HG03108 (cell line): ENCODE measurements around the gene APRT.

Source experiments
- ATAC-seq: cut with Tn5 transposase; IDR thresholded peaks from one replicate; pipeline ENCODE4 v1.9.1; 2021; ENCODE audit warnings: moderate library complexity; ENCODE audit not compliant: unreplicated experiment

The APRT gene

DNA sequence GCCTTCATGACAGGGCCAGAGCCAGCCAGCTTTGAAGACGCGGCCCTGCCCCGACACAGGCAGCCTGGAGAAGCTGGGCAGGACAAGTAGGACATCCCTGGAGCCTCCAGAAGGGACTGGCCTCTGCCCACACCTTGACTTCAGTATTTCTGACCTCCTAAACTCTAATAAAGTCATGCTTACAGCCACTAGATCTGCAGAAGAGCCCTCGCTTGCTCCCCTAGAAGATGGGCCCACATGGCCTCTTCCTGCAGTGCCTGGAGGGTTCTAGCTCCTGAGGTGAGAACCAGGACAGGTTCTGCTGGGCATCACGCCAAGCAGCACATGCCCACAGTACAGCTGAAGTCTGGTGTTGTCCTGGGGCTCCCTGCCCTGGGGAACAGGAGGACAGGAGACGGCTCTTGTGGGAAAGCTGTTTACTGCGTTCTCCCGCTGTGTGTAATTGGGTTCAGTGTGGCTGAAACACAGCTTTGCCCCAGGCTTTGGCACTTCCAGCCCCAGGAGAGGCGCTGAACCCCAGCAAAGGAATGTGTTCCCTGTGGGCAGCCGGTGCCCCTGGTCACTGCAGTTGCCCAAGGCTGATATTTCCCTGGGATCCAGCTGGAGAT, 2.6 kb downstream of the APRT start:
- no peak for ATAC-seq

DNA sequence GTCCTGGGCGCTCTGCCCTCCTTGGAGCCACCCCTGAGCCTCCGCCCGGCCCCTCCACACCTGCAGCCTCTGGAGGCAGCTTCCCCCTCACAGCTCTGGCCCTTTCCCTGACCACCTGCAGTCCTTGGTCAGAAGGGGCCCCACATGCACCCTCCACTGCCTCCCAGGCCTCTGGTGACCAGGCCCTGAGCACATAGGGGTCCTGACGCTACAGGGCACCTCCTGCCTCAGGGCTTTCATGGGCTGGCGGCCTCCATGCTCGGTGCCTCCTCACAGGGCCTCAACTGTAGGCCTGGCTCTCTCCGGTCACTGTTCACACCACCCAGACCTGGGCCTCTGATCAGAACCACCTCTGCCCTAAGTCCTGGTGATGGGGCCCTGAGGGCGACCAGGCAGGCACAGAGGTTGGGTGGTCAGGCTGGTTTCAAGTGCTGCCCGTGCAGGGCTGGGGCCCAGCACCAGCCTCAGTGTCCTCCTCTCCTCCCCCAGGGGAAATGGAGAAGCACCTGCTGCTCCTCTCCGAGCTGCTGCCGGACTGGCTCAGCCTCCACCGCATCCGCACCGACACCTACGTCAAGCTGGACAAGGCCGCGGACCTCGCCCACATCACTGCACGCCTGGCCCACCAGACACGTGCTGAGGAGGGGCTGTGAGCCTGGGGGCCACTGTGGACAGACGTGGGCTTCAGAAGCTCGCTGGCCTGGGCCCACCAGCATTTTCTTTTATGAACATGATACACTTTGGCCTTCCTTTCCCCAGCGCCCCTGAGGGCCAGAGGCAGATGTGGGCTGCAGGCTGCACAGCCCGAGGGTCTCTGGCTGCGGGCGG, 3.9 kb downstream of the APRT start:
- ATAC-seq, result no peak

- ATAC-seq, result no peak
Measured at GRCh38 chr16:88807142-88807625, 4.5 kb downstream of the APRT start.

- no peak for ATAC-seq
Measured at GRCh38 chr16:88806491-88807111, 5.1 kb downstream of the APRT start.

- no peak for ATAC-seq
Measured at GRCh38 chr16:88805887-88806393, 5.8 kb downstream of the APRT start.

GRCh38 chr16:88805340-88805715, 6.4 kb downstream of the APRT start:
- no peak for ATAC-seq

DNA sequence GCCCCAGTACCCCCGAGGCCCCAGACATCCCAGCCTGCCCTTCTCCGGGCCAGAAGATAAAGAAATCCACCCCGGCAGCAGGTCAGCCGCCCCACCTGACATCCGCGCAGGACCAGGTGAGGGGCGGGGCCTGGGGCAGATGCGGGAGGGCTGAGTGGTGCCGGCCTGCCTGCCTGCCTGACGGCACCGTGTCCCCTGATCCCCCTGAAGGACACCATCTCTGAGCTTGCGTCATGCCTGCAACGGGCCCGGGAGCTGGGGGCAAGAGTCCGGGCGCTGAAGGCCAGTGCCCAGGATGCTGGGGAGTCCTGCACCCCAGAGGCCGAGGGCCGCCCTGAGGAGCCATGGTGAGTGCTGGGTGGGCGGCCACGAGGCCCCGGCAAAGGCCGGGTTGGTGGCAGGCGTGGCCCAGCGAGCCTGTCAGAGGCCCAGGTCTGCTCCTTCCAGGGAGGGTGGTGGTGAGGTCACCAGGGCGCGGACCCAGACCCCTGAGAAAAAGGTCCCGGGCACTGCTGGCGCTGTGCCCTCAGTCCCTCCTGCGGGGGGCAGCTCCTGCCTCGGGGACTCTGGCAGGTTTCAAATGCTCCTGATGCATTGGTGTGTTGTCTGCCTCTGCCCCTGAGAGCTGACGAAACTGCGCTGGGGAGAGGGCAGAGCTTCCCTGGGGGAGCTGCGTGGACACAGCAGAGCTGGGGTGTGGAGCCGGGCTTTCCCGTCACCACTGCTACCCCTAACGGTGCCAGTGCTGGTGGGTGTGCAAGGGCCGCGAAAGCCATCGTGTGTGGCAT, 7.0 kb downstream of the APRT start:
- no peak for ATAC-seq

DNA sequence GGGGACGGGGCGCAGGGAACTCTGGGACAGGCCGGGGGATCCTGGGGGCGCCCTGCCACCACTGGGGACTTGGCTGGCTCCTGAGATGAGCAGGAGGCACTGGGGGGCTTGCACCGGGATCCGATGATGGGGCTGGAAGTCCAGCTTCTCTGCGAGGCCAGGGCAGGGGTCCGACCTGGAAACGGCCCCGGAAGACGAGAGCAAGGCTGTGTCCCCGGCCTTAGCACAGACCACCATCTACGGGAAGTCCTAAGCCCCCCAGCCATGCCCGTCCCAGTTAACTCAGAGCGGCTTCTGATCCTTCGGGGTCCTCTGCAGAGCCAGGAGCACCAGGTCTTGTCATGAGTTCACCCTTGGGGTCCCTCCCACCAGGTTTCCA, 7.6 kb downstream of the APRT start:
- ATAC-seq, result no peak

GRCh38 chr16:88803264-88803987, 8.3 kb downstream of the APRT start, which contains the start of gene CDT1:
CDT1 (plus strand) TSS chr16:88803789; CDS start chr16:88803832, 43 bp downstream.
- peak; percentile 30 for ATAC-seq

- no peak for ATAC-seq
Measured at GRCh38 chr16:88800277-88800592, 11.5 kb downstream of the APRT start.

DNA sequence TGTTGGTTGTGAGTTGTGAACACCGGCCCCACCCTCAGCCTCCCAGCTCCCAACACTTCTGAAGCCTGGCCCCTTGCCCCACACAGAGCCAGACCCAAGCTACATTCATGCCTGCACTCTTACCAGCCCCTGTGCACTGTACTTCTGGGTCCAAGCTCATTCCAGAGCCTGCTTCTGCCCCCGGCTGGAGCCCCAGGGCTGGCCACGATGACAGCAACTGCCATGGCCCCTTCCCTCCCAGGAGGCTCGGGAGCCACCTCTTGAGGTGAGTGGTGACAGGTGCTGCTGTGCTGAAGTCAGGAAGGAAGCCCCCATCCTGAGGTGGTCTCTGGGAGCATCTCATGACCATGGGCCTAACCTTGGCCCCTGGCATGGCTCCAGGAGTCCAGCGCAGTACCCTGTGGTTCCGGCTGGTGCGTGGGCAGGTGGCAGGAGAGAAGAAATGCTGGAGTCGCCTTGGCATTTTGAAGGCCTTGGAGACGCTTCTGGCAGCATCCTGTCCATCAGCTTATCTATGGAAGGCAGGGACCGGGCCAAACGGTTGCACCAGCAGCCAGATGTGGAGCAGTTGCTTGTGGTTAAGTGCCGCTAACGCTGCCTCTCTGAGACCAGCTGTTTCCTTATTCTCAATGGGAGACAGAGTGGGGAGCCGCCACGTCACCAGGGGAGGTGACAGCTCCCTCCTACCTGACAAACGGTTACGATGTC, 12.0 kb downstream of the APRT start:
- no peak for ATAC-seq

DNA sequence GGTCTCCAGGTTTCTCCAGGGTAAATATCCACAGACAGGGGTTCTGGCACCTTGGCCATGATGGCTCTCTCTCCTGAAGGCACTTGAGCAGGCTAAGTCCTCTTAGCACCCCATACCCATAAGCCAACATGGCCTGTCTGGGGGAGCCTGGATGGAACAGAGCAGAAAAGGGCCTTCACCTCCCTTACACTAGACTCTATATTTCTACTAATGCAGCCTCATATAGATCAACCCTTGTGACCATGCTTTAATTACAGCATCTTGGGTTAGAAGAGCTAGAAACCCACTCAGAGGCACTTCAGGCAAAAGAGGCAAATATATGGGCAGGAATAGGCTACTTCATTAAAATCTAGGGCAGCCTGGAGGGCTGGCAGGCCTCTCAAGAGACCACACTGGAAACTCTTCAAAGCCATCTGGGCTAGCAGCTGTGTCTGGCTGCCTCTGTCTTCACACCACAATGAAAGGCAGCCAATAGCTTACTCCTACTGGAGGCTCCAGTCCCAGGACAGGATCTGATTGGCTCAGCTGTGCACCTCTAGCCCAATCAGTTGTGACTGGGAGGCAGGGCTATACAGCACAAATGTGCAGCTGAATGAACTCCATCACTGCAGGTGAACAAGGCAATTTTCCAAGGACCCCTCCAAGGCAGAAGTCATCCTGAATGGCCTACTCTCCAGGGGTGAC, 12.8 kb downstream of the APRT start:
- ATAC-seq, result no peak

DNA sequence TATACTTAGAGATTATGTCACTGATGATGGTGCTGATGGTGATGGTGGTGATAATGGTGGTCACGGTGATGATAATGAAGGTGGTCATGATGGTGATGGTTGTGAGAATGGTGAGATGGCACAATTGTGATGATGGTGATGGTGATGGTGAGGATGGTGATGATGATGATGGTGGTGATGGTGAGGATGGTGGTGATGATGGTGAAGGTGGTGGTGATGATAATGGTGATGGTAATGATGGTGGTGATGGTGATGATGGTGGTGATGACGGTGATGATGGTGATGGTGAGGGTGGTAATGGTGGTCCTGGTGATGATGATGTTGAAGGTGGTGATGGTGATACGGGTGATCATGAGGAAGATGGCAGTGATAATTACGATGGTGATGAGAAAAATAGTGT, 13.7 kb downstream of the APRT start:
- no peak for ATAC-seq

DNA sequence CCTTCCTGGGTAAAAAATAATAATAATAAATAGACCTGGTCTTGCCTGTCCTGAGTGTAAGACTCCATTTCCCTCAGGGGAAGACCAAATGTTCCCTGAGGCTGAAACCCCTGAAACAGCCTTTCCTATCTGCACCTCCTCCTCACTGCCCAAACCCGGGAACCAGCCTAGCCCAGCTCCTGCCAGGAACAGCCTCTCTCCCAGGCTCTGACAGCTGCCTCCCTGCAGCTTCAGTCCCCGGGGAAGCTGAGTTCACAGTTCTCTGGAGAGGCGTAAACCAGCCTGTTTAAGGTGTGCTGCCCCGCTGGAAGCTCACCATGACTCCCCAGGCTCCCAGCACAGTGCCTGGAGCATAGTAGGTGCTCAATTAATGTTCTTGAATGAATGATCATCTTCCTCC, 15.4 kb downstream of the APRT start:
- no peak for ATAC-seq

DNA sequence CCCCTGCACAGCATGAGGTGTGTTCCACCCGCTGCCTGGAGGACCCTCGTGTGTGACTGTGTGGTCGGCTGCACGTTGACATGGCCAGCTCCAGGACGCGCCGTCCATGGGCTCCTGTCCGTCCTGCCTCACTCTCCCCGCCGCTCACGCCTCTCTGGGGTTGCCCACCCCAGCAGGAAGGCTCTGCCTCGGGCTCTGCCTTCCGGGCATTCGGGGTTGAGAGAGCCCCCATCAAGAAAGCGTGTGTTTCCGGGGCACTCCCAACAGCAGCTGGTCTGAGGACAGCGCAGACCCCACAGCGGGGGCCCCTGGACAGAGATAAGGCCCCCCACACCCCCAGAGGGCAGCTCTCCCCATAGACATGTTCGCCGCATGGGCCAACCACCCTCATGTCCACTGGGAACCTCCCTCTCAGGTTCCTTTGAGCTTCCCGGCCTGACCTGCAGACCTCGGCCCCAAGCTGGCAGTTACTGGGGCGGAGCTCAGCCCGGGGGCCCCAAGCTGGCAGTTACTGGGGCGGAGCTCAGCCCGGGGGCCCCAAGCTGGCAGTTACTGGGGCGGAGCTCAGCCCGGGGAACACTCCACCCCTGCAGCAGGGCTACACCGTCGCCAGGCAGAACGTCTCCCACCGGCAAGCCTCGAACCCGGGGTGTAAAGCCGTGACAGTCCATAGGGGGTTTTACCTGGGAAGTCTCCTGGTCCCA, 18.3 kb downstream of the APRT start:
- no peak for ATAC-seq

DNA sequence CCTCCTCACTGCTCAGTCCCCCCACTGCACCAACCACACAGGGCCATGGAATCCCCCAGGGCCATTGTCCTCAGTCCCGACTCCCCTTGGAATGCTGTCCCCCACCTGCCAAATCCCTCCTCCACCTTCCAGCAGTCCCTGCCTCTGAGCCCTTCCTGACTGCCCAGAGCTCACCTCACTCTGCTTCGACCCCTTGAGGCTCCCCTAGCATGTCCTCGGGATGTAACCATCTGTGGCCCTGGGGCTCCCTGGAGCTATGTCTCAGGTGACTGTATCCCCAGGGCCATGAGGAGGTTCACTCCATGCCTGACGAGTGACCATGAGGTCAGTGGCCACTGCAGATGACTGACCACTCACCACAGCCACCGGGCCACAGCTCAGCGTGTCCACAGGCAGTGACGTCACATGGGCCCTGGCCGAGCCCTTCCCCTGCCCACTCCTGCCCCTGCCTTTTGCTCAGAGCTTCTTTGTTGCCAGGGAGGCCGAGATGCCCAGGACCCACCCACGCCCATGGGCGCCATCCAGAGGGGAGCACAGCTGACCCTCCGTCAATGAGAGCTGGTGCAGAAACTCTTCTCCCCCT, 19.0 kb downstream of the APRT start:
- ATAC-seq, result no peak

- ATAC-seq, result no peak
Measured at GRCh38 chr16:88792078-88792550, 19.6 kb downstream of the APRT start.
